Lower lobe of right lung (tissue), 2 donors: ENCODE results near the gene PFDN1. TPM values are rescaled to one million over a fixed set of nuclear protein-coding genes. Genes with fewer than 3 reads are reported as not detected.
A peak's percentile ranks its signal among the peaks of the same experiment; 100 is the strongest.

Experiments
- ATAC-seq, 2 donors: fragments of 200-7000 bp; cut with Tn5 transposase; one replicate each; pipeline ENCODE4 v1.9.1; 2020 to 2022; ENCODE audit warnings: mild to moderate bottlenecking in 2 of 2, moderate library complexity in 2 of 2
- DNase-seq: peaks from one replicate; pipeline ENCODE4 v3.0.0-alpha.2; 2020
- H3K27ac ChIP-seq: fragments of 200-600 bp; one replicate; pipeline ENCODE4 v1.8.0; 2022
- H3K27me3 ChIP-seq: fragments of 200-600 bp; one replicate; pipeline ENCODE4 v1.8.0; 2022; ENCODE audit warnings: low read depth
- H3K36me3 ChIP-seq: fragments of 200-600 bp; one replicate; pipeline ENCODE4 v1.8.0; 2022; ENCODE audit warnings: mild to moderate bottlenecking
- H3K4me1 ChIP-seq: fragments of 200-600 bp; one replicate; pipeline ENCODE4 v1.8.0; 2022
- H3K4me3 ChIP-seq: fragments of 200-600 bp; one replicate; pipeline ENCODE4 v1.8.0; 2022; ENCODE audit warnings: mild to moderate bottlenecking
- H3K9me3 ChIP-seq: fragments of 200-600 bp; one replicate; pipeline ENCODE4 v1.8.0; 2022
- intact Hi-C: fragments of 100-400 bp; cut with DNase I; formaldehyde crosslinking; loops from one replicate; pipeline ENCODE4 v1.11.0; 2022
- total RNA-seq: library from RNA; stranded (reverse); fragmentation: NEBNext Ultra II Directional; extraction: Animal tissue kit (Norgen Biotek cat#: 25700); gene quantifications from one replicate; pipeline ENCODE4 v1.2.1, GENCODE V29; 2021
- TF ChIP-seq, protein P1 (sequence below): fragments of 200-600 bp; IDR thresholded peaks from one replicate; pipeline ENCODE4 v1.8.0; 2022; ENCODE audit warnings: antibody characterized with exemption, mild to moderate bottlenecking
- donor health status: DM: no; HTN: yes; CAD: no; lungs with severe emphysema.

Gene PFDN1
- total RNA-seq, 1 donor from 2014 or later: 47.1 TPM

GRCh38 chr5:140342287-140342686, 39.4 kb upstream of the PFDN1 start:
- peaks cover 14% of the 10 kb centered on the region for H3K36me3 ChIP-seq
- peaks cover 87% of the 10 kb centered on the region for H3K4me1 ChIP-seq
- peak in 1 of 2 donors; percentile 5 for ATAC-seq
- TF ChIP-seq, protein P1, sequence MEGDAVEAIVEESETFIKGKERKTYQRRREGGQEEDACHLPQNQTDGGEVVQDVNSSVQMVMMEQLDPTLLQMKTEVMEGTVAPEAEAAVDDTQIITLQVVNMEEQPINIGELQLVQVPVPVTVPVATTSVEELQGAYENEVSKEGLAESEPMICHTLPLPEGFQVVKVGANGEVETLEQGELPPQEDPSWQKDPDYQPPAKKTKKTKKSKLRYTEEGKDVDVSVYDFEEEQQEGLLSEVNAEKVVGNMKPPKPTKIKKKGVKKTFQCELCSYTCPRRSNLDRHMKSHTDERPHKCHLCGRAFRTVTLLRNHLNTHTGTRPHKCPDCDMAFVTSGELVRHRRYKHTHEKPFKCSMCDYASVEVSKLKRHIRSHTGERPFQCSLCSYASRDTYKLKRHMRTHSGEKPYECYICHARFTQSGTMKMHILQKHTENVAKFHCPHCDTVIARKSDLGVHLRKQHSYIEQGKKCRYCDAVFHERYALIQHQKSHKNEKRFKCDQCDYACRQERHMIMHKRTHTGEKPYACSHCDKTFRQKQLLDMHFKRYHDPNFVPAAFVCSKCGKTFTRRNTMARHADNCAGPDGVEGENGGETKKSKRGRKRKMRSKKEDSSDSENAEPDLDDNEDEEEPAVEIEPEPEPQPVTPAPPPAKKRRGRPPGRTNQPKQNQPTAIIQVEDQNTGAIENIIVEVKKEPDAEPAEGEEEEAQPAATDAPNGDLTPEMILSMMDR: no peak
- peak overlapping the region; percentile 79 for H3K4me3 ChIP-seq
- no peaks in the 10 kb centered on the region for H3K9me3 ChIP-seq
- intact Hi-C loops: no loop called here
- peak overlapping the region; percentile 43 for H3K27ac ChIP-seq
- no peaks in the 10 kb centered on the region for H3K27me3 ChIP-seq
- DNase-seq: no peak

- H3K27ac ChIP-seq: peak overlapping the region; percentile 34
- no peak overlapping the region for H3K4me3 ChIP-seq
- no peak for ATAC-seq
- H3K27me3 ChIP-seq: no peaks in the 10 kb centered on the region
- peaks cover 85% of the 10 kb centered on the region for H3K4me1 ChIP-seq
- H3K9me3 ChIP-seq: no peaks in the 10 kb centered on the region
- TF ChIP-seq, protein P1: no peak
- intact Hi-C loops: no loop called here
- H3K36me3 ChIP-seq: peaks cover 17% of the 10 kb centered on the region
- DNase-seq: no peak
Observed at GRCh38 chr5:140341591-140341990, 38.7 kb upstream of the PFDN1 start.

DNA sequence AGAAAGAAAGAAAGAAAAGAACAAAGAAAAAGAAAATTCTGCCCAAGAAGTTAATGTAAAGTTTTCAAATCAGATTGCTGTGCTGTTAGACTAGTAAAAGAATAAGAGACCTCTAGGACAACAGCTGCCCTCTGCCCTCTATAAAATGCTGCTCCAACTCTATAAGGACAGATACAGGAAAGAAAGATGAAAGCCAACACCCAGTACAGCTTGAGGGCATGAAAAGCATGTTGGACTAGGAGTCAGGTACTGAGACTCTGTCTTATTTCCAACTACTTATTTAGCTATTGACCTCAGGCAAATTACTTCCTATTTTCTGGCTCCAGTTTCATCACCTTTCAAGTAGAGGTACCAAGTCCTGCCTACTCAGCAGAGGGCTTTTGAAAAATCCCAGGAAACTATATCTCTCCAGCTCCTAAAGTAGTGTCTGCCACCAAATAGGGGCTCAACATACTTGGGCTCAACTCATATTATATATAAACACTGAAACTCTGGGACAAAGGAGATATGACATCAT, 37.8 kb upstream of the PFDN1 start:
- intact Hi-C loops: no loop called here
- H3K4me1 ChIP-seq: peaks cover 92% of the 10 kb centered on the region
- peaks cover 23% of the 10 kb centered on the region for H3K36me3 ChIP-seq
- no peak overlapping the region for H3K4me3 ChIP-seq
- no peak overlapping the region for H3K27ac ChIP-seq
- ATAC-seq (no peak), DNase-seq (no peak)
- TF ChIP-seq, protein P1: no peak
- H3K9me3 ChIP-seq: no peaks in the 10 kb centered on the region
- H3K27me3 ChIP-seq: no peaks in the 10 kb centered on the region

DNA sequence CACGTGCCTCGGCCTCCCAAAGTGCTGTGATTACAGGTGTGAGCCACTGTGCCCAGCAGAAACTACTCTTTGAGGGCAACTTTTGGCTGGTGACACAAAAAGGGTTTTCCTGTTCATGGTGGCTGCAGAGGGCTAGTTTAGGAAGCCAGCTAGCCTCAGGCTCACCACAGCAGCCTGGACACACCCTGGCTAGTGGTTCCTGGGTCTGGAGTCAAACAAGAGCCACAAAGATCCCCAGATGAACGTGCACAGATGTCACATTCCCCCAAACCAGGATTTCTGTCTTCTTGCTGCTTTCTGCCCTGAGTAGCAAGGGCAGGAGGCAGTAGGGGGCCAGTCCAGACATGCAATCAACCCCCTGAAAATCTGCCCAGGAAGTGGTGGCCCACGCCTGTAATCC, 36.7 kb upstream of the PFDN1 start:
- no peak overlapping the region for H3K27ac ChIP-seq
- H3K9me3 ChIP-seq: no peaks in the 10 kb centered on the region
- peaks cover 85% of the 10 kb centered on the region for H3K4me1 ChIP-seq
- TF ChIP-seq, protein P1: no peak
- no peaks in the 10 kb centered on the region for H3K27me3 ChIP-seq
- intact Hi-C loops: no loop called here
- H3K36me3 ChIP-seq: peaks cover 32% of the 10 kb centered on the region
- no peak overlapping the region for H3K4me3 ChIP-seq
- ATAC-seq: no peak
- DNase-seq: no peak

- intact Hi-C loops: no loop called here
- ATAC-seq (peak in 1 of 2 donors; percentile 3), DNase-seq (no peak)
- Histone ChIP-seq H3K36me3 (peaks cover 39% of the 10 kb centered on the region), H3K27ac (no peak overlapping the region), H3K27me3 (no peaks in the 10 kb centered on the region), H3K4me3 (no peak overlapping the region), H3K9me3 (no peaks in the 10 kb centered on the region), H3K4me1 (peaks cover 78% of the 10 kb centered on the region)
- TF ChIP-seq, protein P1: no peak
Observed at GRCh38 chr5:140338908-140339307, 36.0 kb upstream of the PFDN1 start.
